K562 (cell line): ENCODE data around the gene UBE2N. TPM values are rescaled to one million over a fixed set of nuclear protein-coding genes. Genes with fewer than 3 reads are reported as not detected.

ENCODE experiments used
- ATAC-seq: fragments of 200-7000 bp; cut with Tn5 transposase; 3 replicates; pipeline ENCODE4 v1.9.1; 2020; ENCODE audit warnings: moderate library complexity
- BruUV-seq: library from RNA; stranded (reverse); fragments of 400-500 nt; replicated peaks from 2 replicates; lab custom pipeline; 2021; lab: Mats Ljungman, UMichigan
- CTCF ChIA-PET: fragments of 300-600 bp; formaldehyde crosslinking; extraction: SDS; loops from one replicate; lab custom pipeline; 2021; ENCODE audit warnings: low intra/inter-chr PET ratio; lab: Yijun Ruan, JAX
- POLR2A ChIA-PET: fragments of 300-600, 350-650 bp; sonication (Branson Sonifier 250); formaldehyde crosslinking; extraction: SDS; loops from one replicate; lab custom pipeline; 2021; ENCODE audit warnings: antibody characterized with exemption, inconsistent platforms; lab: Yijun Ruan, JAX
- DNase-seq, 4 experiments: peaks; one replicate each; pipeline versions ENCODE4 v3.0.0 to v3.0.0-alpha.2; 2011 to 2018; ENCODE audit warnings: low spot score in 3 of 4, mixed read lengths in 3 of 4; ENCODE audit errors: extremely low read depth in 1 of 4
- FAIRE-seq: peaks from 2 replicates; lab custom pipeline; 2011; peaks lifted over from hg19 to GRCh38; lab: Jason Lieb, UNC
- H2AFZ ChIP-seq: 2 replicates; pipeline ENCODE4 v1.6.0; 2011; ENCODE audit warnings: low read depth, low read length, control low read depth, inconsistent platforms
- H3K27ac ChIP-seq: fragments of 200-600 bp; 3 replicates; pipeline ENCODE4 v1.8.0; 2011; ENCODE audit warnings: low read depth, mild to moderate bottlenecking, control low read depth, inconsistent platforms, low read length, moderate library complexity, mixed read lengths; ENCODE audit errors: extremely low read depth
- H3K27me3 ChIP-seq, 2 experiments: fragments of 300-600 bp in 1 of 2; 2 replicates in 1 of 2; 3 replicates in 1 of 2; pipeline versions ENCODE4 v1.6.0 to v1.8.0; 2011; ENCODE audit warnings: inconsistent platforms in 2 of 2, low read length in 2 of 2, mild to moderate bottlenecking in 1 of 2, mixed read lengths in 1 of 2, moderate library complexity in 1 of 2; ENCODE audit not compliant: control insufficient read depth in 2 of 2, insufficient read depth in 2 of 2
- H3K36me3 ChIP-seq: fragments of 300-600 bp; 3 replicates; pipeline ENCODE4 v1.8.0; 2011; ENCODE audit warnings: mild to moderate bottlenecking, low read length, inconsistent platforms; ENCODE audit not compliant: control insufficient read depth, insufficient read depth
- H3K4me1 ChIP-seq, 2 experiments: fragments of 200-600 bp in 1 of 2; replicated peaks in 1 of 2; 2 replicates in 1 of 2; 3 replicates in 1 of 2; pipeline versions ENCODE4 v1.5.1 to v1.8.0; 2011; ENCODE audit warnings: inconsistent platforms in 2 of 2, low read length in 2 of 2, mild to moderate bottlenecking in 1 of 2, mixed read lengths in 1 of 2, moderate library complexity in 1 of 2; ENCODE audit not compliant: control insufficient read depth in 2 of 2, insufficient read depth in 2 of 2
- H3K4me2 ChIP-seq: 2 replicates; pipeline ENCODE4 v1.6.1; 2011; ENCODE audit warnings: low read length, control low read depth, inconsistent platforms, mixed read lengths; ENCODE audit not compliant: insufficient read depth
- H3K4me3 ChIP-seq: fragments of 200-600 bp; sonication (generic), shearing (Covaris generic); 2 replicates; pipeline ENCODE4 v1.5.1; 2016; ENCODE audit warnings: control low read depth, inconsistent platforms
- H3K79me2 ChIP-seq: fragments of 200-600 bp; 3 replicates; pipeline ENCODE4 v1.8.0; 2011; ENCODE audit warnings: low read length, inconsistent platforms; ENCODE audit not compliant: control insufficient read depth, insufficient read depth
- H3K9ac ChIP-seq, 2 experiments: 2 replicates each; pipeline versions ENCODE4 v1.6.0 to v1.6.1; 2011; ENCODE audit warnings: low read depth in 2 of 2, low read length in 2 of 2, control low read depth in 1 of 2, inconsistent platforms in 1 of 2, mild to moderate bottlenecking in 1 of 2, mixed read lengths in 1 of 2; ENCODE audit not compliant: insufficient read depth in 1 of 2
- H3K9me1 ChIP-seq: one replicate; pipeline ENCODE4 v1.6.0; 2011; ENCODE audit warnings: inconsistent platforms, mild to moderate bottlenecking, low read length, moderate library complexity; ENCODE audit not compliant: control insufficient read depth, insufficient read depth
- H3K9me3 ChIP-seq: replicated peaks from 2 replicates; pipeline ENCODE4 v1.5.1; 2011; ENCODE audit warnings: low read depth, low read length, inconsistent platforms; ENCODE audit not compliant: control insufficient read depth, insufficient read depth
- H4K20me1 ChIP-seq: replicated peaks from 2 replicates; pipeline ENCODE4 v1.6.1; 2011; ENCODE audit warnings: low read length, inconsistent platforms, mixed read lengths; ENCODE audit not compliant: control insufficient read depth, insufficient read depth
- ARID3B ChIP-seq: fragments of 250-450 bp; sonication (Bioruptor Pico); IDR thresholded peaks from 2 replicates; pipeline ENCODE4 v1.4.0; 2020; ENCODE audit warnings: borderline replicate concordance
- IRF1 ChIP-seq: sonication (generic); formaldehyde crosslinking; IDR thresholded peaks from 2 replicates; pipeline ENCODE4 v1.8.0; 2022; ENCODE audit warnings: missing genetic modification reagents, mild to moderate bottlenecking, borderline replicate concordance
- JUN ChIP-seq, 2 experiments: sonication (generic) in 1 of 2; formaldehyde crosslinking in 1 of 2; IDR thresholded peaks; 2 replicates each; pipeline versions ENCODE4 v1.6.1 to v1.8.0; 2012 to 2022; ENCODE audit warnings: borderline replicate concordance in 2 of 2, mild to moderate bottlenecking in 2 of 2, improper control_type of control experiment in 1 of 2, low read depth in 1 of 2, low read length in 1 of 2, missing genetic modification reagents in 1 of 2
- KLF10 ChIP-seq: fragments of 250-450 bp; sonication (Bioruptor Pico); IDR thresholded peaks from 2 replicates; pipeline ENCODE4 v1.6.1; 2021; ENCODE audit warnings: matching md5 sums
- MYNN ChIP-seq, 2 experiments: sonication (generic); formaldehyde crosslinking in 1 of 2; IDR thresholded peaks; 2 replicates each; pipeline versions ENCODE4 v1.5.0 to v1.6.1; 2016 to 2020; ENCODE audit warnings: antibody characterized with exemption in 1 of 2, missing genetic modification reagents in 1 of 2
- POLR2A ChIP-seq: fragments of 450-650 bp; conservative IDR thresholded peaks from 2 replicates; pipeline ENCODE4 v1.6.1; 2016
- POLR2AphosphoS2 ChIP-seq: IDR thresholded peaks from 2 replicates; pipeline ENCODE4 v1.6.1; 2012; ENCODE audit warnings: low read length, improper control_type of control experiment
- POLR2G ChIP-seq: fragments of 200-400 bp; formaldehyde crosslinking; IDR thresholded peaks from 2 replicates; pipeline ENCODE4 v1.6.1; 2017; ENCODE audit warnings: low read depth, mild to moderate bottlenecking, antibody characterized with exemption, low read length, moderate library complexity
- RBM22 ChIP-seq: fragments of 200-400 bp; formaldehyde crosslinking; IDR thresholded peaks from 2 replicates; pipeline ENCODE4 v1.6.1; 2018; ENCODE audit warnings: low read length, low read depth; ENCODE audit not compliant: poor library complexity, severe bottlenecking
- SAFB2 ChIP-seq: fragments of 200-400 bp; formaldehyde crosslinking; IDR thresholded peaks from 2 replicates; pipeline ENCODE4 v1.6.1; 2018; ENCODE audit warnings: borderline replicate concordance, low read length, low read depth, moderate library complexity; ENCODE audit not compliant: severe bottlenecking
- SIRT6 ChIP-seq: IDR thresholded peaks from one replicate; pipeline ENCODE4 v1.6.1; 2012; ENCODE audit warnings: low read depth, mild to moderate bottlenecking, control low read depth, inconsistent platforms, low read length, moderate library complexity
- TFE3 ChIP-seq: fragments of 450-650 bp; formaldehyde crosslinking; IDR thresholded peaks from 2 replicates; pipeline ENCODE4 v1.4.0; 2020; ENCODE audit warnings: mild to moderate bottlenecking, mixed read lengths
- TOE1 ChIP-seq, 2 experiments: fragments of 450-650 bp in 1 of 2; sonication (generic) in 1 of 2; formaldehyde crosslinking in 1 of 2; IDR thresholded peaks; 2 replicates each; pipeline versions ENCODE4 v1.7.1 to v1.8.0; 2016 to 2022; ENCODE audit warnings: borderline replicate concordance in 2 of 2, mild to moderate bottlenecking in 2 of 2, antibody characterized with exemption in 1 of 2, inconsistent platforms in 1 of 2, low read depth in 1 of 2, missing genetic modification reagents in 1 of 2, moderate library complexity in 1 of 2
- XRCC4 ChIP-seq: IDR thresholded peaks from one replicate; pipeline ENCODE4 v1.6.1; 2011; ENCODE audit not compliant: insufficient read depth, insufficient read length; ENCODE audit errors: extremely low read depth
- ZNF436 ChIP-seq: fragments of 250-450, 450-650 bp; sonication (Bioruptor Pico); formaldehyde crosslinking; IDR thresholded peaks from 2 replicates; pipeline ENCODE4 v1.7.0; 2020; ENCODE audit warnings: mild to moderate bottlenecking
- WGBS: fragments of 100-300 bp; shearing (Covaris generic); methylation state at CpG from one replicate; pipeline ENCODE4 v1.1.6; 2016; ENCODE audit warnings: low coverage, mixed read lengths; ENCODE audit not compliant: insufficient coverage; ENCODE audit errors: missing lambda C conversion rate; 5-methylcytosine and 5-hydroxymethylcytosine counted together
- in situ Hi-C: fragments of 300-500 bp; cut with MboI; formaldehyde crosslinking; loops from 4 replicates; pipeline ENCODE4 v1.15.0; 2018; ENCODE audit warnings: inconsistent platforms, mixed read lengths
- intact Hi-C: fragments of 100-400 bp; cut with micrococcal nuclease; formaldehyde crosslinking; loops from 2 replicates; pipeline ENCODE4 v1.14.2; 2022
- polyA plus RNA-seq, 8 experiments: library from polyadenylated mRNA; depleted of rRNA in 4 of 8; stranded (reverse) in 5 of 8; unstranded in 3 of 8; fragments of >200 nt; fragmentation: Nextera tagmentation in 2 of 8; fragmentation: Illumina TruSeq in 1 of 8; extraction: Ambion mirVana in 2 of 8; extraction: Trizol in 1 of 8; gene quantifications; 2 replicates each; pipeline versions ENCODE4 v1.2.1 to v1.2.3, GENCODE V29; 2011 to 2014; ENCODE audit warnings: inconsistent platforms in 1 of 8, missing spikeins in 1 of 8
- total RNA-seq, 7 experiments: library from RNA; depleted of rRNA in 6 of 7; stranded (reverse); fragments of >200 nt in 6 of 7; fragmentation: Illumina TruSeq in 2 of 7; extraction: Trizol in 2 of 7; gene quantifications; 2 replicates each; pipeline versions ENCODE4 v1.2.1 to v1.2.3, GENCODE V29; 2011 to 2021; ENCODE audit warnings: low replicate concordance in 1 of 7

UBE2N gene
- total and polyA plus RNA-seq, 9 of the 15 experiments (the other 6 are each of a cell fraction or from before 2014, with no cell fraction given) = 189 to 826 (median 260) TPM

GRCh38 chr12:93404961-93405849 lies 36.5 kb downstream of the UBE2N start:
- CTCF ChIA-PET = no interaction called here
- Histone ChIP-seq H3K27me3 (no peaks in the 10 kb centered on the region), H3K4me1 (no peaks in the 10 kb centered on the region), H3K9me1 (no peaks in the 10 kb centered on the region), H3K4me2 (no peak overlapping the region), H3K9me3 (no peaks in the 10 kb centered on the region), H2AFZ (no peak overlapping the region), H3K9ac (no peak overlapping the region), H3K27ac (peak overlapping the region; percentile 33; the same call in 1 of the 3 replicates), H3K4me3 (no peak overlapping the region), H4K20me1 (no peaks in the 10 kb centered on the region; the same call in 1 of the 2 replicates), H3K79me2 (no peaks in the 10 kb centered on the region), H3K36me3 (peaks cover 54% of the 10 kb centered on the region)
- in situ Hi-C loops = loop anchor here (25.0 kb wide), 2 partner anchors 418 to 618 kb away; no protein-coding TSS in a partner anchor
- no peak for FAIRE-seq
- peak; percentile 17 for ATAC-seq
- intact Hi-C loops = no loop called here
- POLR2A ChIA-PET = interaction anchor here (0.6 to 1.7 kb wide), 13 partner anchors 9 to 795 kb away, joined by 3 to 6 read pairs (median 3); no protein-coding TSS in a partner anchor
- no peak for DNase-seq
- BruUV-seq = TSS peak; percentile 13
- WGBS = 71% methylated on average over 6 of the region's 6 CpGs
- no peak for TF ChIP-seq SAFB2
- TF ChIP-seq RBM22 = peak; percentile 67
- TF ChIP-seq POLR2AphosphoS2 = peak; percentile 60; the same call in 1 of the 2 replicates
- TF ChIP-seq IRF1 (CRISPR knock-in tag) = no peak
- TF ChIP-seq ARID3B (CRISPR knock-in tag) = no peak
- no peak for TF ChIP-seq JUN (IDR thresholded peaks at IDR 0.05; ENCODE audit: borderline replicate concordance, low read depth, low read length)
- TF ChIP-seq JUN (CRISPR knock-in tag; IDR thresholded peaks at IDR 0.05; ENCODE audit: borderline replicate concordance) = no peak
- TF ChIP-seq POLR2A = 0 out of 2 replicates have a peak, but pooled peaks have one; percentile 49
- TF ChIP-seq TFE3 (CRISPR knock-in tag) = peak; percentile 78
- no peak for TF ChIP-seq XRCC4
- peak; percentile 51 for TF ChIP-seq SIRT6
- no peak for TF ChIP-seq ZNF436 (CRISPR knock-in tag)
- peak; percentile 42; the same call in 1 of the 2 replicates for TF ChIP-seq MYNN (IDR thresholded peaks at IDR 0.05)
- TF ChIP-seq MYNN (CRISPR knock-in tag; IDR thresholded peaks at IDR 0.05) = no peak
- TF ChIP-seq POLR2G = peak; percentile 51
- no peak for TF ChIP-seq KLF10 (CRISPR knock-in tag)
- peak; percentile 17; the same call in 1 of the 2 replicates for TF ChIP-seq TOE1 (IDR thresholded peaks at IDR 0.05; ENCODE audit: borderline replicate concordance)
- no peak for TF ChIP-seq TOE1 (CRISPR knock-in tag; IDR thresholded peaks at IDR 0.05; ENCODE audit: borderline replicate concordance, low read depth)
